Activated CD8-positive, alpha-beta memory T cell treated with anti-CD3 and anti-CD28 coated beads for 24 hours (primary cell): ENCODE measurements around the gene CEBPA.
A peak's percentile ranks its signal among the peaks of the same experiment; 100 is the strongest.

Experiments
- DNase-seq: peaks from one replicate; pipeline ENCODE4 v3.0.0-alpha.2; 2020

CEBPA gene

DNA sequence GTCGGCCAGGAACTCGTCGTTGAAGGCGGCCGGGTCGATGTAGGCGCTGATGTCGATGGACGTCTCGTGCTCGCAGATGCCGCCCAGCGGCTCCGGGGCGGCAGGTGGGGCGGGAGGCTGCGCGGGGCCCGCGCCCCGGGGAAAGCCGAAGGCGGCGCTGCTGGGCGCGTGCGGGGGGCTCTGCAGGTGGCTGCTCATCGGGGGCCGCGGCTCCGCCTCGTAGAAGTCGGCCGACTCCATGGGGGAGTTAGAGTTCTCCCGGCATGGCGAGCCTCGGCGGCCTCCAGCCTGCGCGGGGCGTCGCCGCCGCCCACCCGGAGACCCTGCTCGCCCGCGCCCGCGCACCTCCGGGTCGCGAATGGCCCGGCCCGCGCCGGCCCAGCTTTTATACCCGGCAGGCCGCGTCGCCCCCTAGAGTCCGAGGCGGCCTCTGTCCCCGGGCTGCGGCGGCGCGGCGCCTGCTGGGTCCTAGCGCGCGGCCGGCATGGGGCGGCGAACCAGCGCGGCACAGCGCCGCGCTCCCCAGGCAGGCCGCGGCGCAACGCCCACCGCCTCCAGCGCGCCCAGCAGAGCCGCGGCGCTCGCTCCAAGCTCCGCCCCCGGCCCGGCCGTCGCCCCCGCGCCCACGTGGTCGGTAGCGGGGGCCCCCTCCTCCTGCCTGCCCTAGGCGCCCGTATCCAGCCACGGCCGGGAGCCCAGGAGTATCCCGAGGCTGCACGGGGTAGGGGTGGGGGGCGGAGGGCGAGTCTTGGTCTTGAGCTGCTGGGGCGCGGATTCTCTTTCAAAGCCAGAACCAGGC, at the start of gene CEBPA:
Gene CEBPA, minus strand, starts transcription at position 360 of the 799 bp plus-strand sequence. Its CDS starts 120 bp downstream, at position 240.
- DNase-seq = peak; percentile 82

DNA sequence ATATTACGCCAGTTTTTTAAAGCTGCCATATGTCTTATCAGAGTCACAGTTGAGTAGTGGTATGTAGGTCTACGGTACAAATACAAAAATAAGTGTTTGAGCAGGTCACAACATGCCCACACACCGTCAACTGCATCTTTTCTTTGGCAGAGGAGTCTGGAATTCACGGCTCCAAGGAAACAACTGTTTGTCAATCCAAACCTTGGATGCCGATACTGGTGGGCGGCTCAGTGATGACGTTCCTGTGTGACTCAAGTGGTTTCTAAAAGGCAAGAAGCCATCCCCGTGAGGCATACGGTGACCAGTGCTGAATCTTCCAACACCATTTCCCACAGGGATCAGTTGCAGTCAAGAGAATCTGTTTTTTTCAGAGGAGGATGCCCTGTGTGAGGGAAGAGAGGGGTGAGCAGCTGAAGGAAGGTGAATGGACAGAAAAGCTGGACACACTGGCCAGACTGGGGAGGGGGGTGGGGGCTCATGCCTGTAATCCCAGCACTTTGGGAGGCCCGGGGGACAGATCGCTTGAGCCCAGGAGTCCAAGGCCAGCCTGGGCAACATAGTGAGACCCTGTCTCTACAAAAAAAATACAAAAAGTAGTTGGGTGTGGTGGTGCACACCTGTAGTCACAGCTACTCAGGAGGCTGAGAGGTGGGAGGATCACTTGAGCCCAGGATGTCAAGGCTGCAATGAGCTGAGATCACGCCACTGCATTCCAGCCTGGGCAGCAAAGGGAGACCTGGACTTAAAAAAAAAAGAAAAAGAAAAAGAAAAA, 48.4 kb upstream of the CEBPA start:
- DNase-seq = no peak

DNA sequence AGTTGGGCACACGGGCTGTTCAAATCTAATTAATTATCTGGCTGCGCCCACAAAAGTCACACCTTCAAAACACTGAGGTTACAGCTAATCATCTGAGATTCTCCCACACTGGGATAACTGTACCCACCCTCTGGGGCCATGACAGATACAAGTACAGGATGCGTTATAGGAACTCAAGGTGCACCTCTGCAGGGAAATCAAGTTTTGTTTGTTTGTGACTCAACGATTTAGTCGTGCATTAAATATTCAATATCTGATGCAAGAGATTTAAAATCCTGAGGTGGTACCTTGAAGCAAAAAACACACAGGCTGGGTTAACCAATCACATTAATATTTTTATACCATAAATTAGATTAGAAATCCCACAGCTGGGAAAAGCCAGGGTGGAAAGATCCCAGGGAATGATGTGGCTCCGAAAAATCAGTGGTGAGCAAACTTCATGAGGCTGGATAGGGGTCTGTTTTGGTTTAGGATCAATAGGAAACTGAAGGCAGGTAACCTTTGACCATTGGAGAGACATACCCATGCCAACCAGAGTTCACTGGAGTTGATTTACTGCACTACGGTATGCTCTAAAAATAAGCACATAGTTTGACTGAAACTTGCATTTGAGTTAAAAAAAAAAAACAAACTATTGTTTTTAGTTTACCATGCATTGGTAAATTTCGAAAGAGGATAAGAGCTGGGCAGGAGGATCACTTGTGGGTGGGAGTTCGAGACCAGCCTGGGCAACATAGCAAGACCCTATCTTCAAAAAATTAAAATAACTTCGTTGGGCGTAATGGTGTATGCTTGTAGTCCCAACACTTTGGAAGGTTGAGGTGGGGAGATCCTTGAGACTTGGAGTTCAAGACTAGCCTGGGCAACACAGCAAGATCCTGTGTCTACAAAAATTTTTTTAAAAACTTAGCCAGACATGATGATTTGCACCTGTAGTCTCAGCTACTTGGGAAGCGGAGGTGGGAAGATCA, 47.3 kb upstream of the CEBPA start:
- DNase-seq = no peak

DNA sequence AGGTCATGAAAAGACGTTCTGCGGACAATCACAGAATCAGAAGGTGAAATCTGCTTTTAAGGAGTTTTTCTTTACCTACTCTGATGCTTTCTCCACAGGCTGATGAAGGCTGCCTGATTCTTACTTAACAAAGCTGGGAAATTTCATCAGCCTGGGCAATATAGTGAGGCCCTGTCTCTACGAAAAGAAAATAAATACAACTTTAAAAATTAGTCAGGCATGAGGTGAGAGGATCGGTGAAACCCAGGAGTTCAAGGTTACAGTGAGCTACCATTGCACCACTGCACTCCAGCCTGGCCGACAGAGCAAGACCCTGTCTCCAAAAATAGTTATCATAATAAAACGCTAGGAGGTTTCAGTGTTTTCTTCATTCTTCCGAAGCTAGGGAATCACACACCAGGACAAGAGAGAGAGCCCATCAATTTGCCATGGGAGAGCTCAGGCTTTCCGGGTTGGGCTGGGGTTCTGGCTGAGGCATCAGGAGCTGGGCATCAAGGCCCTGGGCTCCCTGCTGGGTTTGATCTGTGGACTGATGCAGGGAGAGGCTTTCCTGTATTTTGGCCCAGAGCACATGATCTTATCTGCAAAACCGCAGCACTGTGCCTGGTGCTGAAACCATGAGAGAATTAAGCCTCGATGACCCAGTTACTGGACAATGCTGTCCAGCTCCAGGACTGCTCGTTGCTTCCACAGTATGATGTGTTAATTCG, 46.1 kb upstream of the CEBPA start:
- DNase-seq = no peak

DNA sequence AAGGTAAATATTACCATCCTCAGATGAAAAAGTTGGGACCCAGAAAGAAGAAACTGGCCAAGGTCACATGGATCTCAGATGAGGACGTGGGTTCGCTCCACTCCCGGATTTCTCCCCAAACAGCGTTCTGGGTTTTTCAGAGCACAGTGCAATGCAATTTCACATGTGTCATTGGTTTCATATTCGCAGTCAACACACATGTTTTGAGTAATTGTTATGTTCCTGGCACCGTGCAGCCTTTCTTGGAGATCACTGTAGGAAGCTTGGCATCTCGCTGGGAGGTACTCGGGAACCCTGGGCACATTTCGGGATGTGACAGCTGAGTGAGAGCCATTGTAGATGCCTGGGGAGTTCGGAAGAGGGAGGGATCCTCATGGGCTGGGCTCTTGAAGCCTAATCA, 45.0 kb upstream of the CEBPA start:
- DNase-seq = no peak

DNA sequence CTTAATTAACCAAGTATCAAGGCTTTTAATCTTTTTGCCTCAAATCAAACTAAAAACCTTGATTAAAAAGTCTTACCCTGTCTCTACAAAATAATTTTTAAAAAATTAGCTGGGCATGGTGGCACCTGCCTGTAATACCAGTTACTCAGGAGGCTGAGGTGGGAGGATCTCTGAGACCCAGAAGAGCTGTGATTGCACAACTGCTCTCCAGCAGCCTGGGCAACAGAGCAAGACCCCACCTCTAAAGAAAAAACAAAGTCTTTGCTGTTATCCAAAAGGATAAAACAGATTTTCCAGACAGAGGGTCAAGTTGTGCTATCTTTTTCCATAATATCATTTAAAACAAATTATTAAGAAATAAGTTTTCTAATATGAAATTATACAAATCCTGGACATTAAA, 44.3 kb upstream of the CEBPA start:
- DNase-seq = no peak

DNA sequence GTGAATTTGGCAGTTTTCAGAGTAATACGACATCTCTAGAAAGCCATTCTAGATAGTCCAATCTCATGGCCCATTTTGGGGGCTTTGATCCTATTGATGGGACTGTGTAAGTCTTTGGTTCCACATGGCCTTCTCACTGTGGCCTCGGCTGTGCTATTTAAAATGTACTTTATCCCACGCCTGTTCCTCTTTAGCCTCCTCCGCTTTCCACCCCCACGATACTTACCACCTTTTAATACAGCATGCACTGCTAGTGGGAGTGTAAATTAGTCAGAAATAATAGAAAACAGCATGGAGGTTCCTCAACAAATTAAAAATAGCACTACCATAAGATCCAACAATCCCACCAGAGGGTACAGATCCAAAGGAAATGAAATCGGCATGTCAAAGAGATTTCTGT, 42.8 kb upstream of the CEBPA start:
- DNase-seq = no peak

DNA sequence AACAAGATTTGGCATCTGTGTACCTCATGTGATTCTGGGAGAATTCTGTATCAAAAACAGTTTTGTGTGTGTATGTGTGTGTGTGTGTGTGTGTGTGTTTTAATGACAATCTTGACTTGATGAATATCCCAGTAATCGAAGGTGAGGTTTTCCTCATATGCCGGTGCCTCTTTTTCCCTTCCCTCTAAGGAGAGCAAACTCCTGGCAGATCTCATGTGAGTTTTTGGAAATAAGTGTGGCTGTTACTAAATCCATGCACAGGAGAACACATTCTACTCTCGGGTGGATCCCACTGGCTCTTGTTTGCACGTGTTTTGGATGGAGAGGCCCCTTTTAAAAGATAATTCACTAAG, 42.2 kb upstream of the CEBPA start:
- no peak for DNase-seq

DNA sequence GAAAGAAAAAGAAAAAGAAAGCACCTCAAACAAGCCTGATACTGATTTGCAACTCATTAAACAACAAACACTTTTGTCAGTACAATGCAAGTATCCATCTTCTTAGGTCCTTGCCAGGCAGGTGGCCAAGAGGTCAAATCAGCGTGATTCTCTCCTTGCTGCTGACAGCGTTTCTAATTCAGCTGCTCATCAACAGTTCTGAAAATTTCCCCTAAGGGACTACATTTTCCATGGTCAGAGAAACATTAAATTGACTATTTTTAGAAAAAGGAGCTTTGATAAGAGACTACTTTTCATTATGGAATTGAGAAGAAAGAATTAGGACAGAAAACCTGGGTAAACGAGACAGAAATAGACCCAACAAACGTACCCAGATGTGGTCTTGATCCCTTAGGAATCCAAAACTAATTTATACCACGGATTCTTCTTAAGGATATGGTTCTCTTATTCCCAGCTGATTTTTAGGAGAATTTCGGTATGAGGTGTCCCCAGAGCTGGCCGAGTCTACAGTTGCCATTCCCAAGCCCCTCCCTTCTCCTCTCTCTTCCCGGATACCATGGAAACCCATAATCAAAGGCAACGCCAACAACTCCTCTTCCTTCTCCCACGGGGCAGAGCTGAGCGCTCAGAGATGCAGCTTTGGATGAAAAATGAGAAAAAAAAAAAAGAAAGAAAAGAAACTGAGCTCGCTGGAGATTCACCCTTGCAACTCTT, 41.7 kb upstream of the CEBPA start:
- no peak for DNase-seq

DNA sequence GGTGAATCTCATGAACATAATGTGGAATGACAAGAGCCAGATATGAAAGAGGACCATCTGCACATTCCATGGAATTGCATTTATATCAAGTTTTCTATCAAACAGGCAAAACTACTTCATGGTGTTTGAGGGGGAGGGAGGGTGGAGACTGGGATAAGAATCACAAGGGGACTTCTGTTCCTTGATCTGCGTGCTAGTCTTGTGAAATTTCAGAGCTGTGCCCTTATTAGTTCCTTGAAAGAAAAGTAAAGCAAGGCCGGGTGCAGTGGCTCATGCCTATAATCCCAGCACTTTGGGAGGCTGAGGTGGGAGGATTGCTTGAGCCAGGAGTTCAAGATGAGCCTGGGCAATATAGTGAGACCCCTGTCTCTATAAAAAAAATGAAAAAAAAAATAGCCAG, 41.0 kb upstream of the CEBPA start:
- no peak for DNase-seq

DNA sequence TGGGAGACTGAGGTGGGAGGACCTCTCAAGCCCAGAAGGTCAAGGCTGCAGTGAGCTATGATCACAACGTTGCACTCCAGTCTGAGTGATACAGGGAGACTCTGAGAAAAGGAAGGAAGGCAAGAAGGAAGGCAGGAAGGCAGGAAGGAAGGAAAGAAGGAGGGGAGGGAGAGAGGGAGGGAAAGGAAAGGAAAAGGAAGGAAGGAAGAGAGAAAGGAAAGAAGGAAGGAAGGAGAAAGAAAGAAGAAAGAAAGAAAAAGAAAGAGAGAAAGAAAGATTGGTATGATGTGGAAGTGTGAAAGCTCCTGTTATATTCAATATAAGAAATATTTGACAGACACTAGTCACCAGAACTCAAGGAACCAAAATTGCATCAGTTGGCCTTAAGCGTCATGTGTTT, 38.7 kb upstream of the CEBPA start:
- DNase-seq = no peak

DNA sequence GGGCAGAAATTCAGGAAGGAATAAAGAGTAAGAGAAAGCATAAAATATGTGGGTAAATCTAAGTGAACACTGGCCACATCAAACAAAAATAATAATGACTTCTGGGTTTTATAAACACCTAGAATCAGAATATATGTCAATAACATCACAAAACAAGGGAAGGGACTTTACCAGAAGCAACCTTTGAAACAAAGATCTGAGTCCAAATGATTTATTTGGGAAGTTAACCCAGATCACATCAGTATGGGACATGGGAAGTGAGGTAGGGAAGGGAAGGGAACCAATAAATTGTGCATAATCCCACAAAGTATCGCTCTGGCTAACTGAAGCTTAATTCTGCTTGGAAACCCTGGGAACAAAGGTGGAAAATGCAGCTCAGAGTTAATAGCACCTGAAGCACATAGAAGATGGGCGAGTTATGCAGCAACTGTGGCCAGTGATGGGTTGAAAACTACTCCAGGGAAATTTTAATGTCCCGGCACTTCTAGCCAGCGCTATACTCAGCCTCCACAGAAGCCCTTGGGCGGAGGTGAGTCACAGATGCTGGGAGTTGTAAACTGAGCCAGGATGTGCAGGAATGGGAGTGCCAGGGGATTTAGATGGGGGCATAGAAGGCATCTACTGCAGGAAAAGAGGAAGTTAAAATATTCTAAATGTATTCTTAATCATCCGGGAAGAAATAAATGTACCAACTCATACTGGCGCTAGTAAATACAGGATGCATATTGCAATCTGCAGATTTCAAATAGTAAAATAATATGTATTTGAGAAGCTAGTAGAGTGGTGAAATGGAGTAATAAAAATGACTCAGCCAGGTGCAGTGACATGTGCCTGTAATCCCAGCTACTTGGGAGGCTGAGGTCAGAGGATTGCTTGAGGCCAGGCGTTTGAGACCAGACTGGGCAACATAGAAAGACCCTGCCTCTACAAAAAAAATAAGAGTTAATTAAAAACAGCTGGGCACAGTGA, 37.0 kb upstream of the CEBPA start:
- no peak for DNase-seq

DNA sequence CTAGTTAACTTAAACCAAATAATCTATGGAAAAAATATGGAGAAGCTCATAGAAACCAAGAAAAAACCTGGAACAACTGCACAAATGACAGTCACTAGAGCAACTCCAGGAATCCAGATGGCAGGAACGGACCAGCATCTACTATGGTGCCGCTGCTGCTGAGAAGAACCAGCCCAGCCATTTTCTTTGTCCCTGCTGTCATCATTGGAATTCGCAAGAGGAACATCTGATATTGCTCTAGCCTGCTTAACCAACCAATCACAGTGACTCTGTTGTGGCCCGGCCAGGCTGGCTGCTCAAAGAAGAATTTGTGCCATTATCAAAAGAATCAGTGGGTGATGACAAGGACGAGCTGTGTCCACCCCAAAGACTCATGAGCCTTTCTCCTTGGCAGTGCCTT, 33.1 kb upstream of the CEBPA start:
- no peak for DNase-seq

DNA sequence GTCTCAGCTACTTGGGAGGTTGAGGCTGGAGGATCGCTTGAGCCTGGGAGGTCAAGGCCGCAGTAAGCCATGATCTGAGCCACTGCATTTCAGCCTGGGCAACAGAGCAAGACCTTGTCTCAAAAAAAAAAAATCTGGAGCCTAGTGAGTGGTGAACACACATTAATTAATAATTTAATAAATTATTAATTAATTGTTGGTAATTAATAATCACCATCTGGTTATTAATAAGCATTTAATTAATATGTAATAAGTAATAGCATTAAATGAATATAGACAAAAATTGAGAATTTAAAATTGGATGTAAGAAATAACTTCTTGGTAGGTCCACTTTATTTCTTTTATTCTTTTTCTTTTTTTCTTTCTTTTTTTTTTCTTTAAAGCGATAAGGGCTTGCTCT, 31.9 kb upstream of the CEBPA start:
- no peak for DNase-seq

DNA sequence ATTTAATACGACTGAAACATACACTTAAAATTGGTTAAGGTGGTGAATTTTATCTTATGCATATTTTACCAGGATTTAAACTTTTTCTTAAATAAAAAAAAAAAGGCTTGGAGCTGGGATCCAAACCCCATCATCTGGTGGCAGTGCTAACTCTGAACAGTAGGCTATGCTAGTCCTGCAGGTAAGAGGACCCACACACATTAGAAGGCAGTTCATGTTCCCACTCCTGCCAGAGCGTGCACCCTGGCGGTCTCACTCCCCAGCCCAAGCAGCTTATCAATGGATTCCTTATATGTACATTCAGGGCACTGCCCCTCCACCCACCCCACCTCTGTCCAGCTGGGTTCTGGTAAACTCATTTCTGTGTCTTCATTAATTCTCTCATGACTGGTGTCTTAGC, 31.3 kb upstream of the CEBPA start:
- no peak for DNase-seq

DNA sequence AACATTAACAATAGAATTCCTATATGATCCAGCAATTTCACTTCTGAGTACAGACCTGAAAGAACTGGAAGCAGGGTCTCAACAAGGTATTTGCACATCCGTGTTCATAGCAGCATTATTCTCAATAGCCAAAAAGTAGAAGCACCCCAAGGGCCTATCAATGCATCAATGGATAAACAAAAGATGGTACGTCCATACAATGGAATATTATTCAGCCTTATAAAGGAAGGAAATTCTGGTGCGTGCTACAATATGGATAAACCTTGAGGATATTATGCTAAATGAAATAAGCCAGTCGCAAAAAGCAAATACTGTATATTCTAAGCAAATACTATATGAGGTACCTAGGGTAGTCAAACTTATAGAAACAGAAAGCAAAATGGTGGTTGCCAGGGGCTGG, 30.8 kb upstream of the CEBPA start:
- no peak for DNase-seq

DNA sequence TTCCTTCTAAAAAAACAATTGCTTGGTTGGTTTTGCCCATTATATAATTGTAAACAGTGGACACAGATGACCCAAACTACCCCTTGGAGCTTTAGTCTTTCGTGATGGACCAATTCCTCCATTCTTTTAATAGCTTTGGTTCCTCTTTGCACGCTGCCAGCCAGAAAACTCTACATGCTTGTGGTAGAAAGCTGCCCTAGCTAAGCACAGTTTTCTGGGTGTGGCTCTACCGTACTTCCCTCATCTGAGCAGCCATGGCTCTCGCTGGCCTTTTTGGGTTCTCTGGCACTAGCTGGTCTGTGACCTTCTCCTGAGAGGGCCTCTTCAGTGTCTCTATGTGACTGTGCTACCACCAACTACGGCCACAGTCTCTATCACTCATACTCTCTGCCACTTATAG, 29.9 kb upstream of the CEBPA start:
- no peak for DNase-seq

DNA sequence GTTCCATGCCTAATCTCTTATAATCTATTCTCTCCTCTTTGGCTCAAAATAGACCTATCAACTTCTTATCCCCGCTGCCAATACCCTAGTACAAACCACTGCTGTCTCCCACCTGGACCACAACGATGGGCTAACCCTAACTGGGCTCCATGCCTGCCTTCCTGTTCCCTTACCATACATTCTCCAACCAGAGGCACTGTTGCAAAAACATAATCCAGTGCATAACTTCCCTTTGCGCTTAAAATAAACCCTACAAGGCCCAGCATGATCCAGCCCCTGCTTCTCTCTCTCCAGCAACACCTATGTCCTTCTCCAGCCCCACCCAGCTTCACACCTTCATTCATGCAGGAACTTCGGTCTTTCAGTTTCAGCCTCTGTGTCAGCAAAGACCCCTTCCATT, 27.4 kb upstream of the CEBPA start:
- DNase-seq = no peak

DNA sequence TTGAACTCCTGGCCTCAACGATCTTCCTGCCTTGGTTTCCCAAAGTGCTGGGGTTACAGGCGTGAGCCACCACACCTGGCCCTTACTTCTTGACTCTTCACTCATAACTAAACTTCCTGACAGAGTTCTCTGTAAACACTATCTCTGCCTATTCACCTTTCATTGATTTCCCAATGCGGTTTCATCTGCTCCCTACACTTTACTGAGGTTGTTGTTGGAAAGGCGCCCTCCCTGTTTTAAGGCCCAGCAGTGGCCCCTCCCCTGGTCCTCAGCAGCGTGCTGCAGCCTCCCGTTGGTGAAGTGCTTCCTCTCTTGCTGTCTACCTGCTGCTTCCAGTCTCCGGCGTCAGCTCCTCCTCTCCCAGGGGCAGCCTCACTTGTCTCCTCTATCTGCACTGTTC, 26.7 kb upstream of the CEBPA start:
- DNase-seq = no peak

DNA sequence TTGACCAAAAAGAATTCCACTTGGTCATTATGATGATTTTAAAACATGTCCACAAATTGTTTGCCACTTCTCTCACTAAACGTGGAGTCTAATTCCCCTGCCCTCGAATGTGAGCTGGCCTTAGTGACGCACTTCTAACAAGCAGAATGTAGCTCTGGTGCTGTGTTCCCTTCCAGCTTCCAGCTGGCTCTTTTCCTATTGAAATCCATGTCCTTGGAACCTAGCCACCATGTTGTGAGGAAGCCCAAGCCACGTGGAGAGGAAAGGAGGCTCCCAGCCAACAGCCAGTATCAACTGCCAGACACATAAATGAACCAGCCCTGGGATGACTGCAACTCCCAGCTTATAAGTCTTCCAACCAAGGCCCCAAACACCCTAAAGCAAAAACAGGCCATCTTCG, 23.6 kb upstream of the CEBPA start:
- DNase-seq = no peak

DNA sequence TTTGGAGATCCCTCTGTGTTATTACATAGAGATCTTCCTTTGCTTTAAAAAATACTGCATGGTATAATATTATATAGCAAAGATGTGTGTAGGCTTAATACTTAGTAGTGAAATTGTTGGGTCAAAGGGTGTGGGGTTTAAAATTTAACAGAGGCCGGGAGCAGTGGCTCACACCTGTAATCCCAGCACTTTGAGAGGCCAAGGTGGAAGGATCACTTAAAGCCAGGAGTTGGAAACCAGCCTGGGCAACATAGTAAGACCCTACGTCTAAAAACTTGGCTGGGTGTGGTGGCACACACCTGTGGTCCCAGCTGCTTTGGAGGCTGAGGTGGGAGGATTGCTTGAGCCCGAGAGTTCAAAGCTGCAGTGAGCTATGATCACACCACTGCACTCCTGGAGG, 22.3 kb upstream of the CEBPA start:
- DNase-seq = no peak
